AG09309 (cell line): ENCODE results near the gene CATSPER1.

Experiments used
- DNase-seq: peaks from one replicate; pipeline ENCODE4 v3.0.0-alpha.2; 2010; ENCODE audit warnings: low read depth
- H3K4me3 ChIP-seq: 2 replicates; pipeline ENCODE4 v1.5.1; 2011; ENCODE audit warnings: mild to moderate bottlenecking, low read depth, low read length, moderate library complexity; ENCODE audit not compliant: control insufficient read depth
- TF ChIP-seq, protein P1 (sequence below): IDR thresholded peaks from 2 replicates; pipeline ENCODE4 v1.5.1; 2011; ENCODE audit warnings: mild to moderate bottlenecking, low read depth, low read length, inconsistent platforms; ENCODE audit not compliant: insufficient read depth, control insufficient read depth; ENCODE audit errors: missing control alignments

Gene CATSPER1

DNA sequence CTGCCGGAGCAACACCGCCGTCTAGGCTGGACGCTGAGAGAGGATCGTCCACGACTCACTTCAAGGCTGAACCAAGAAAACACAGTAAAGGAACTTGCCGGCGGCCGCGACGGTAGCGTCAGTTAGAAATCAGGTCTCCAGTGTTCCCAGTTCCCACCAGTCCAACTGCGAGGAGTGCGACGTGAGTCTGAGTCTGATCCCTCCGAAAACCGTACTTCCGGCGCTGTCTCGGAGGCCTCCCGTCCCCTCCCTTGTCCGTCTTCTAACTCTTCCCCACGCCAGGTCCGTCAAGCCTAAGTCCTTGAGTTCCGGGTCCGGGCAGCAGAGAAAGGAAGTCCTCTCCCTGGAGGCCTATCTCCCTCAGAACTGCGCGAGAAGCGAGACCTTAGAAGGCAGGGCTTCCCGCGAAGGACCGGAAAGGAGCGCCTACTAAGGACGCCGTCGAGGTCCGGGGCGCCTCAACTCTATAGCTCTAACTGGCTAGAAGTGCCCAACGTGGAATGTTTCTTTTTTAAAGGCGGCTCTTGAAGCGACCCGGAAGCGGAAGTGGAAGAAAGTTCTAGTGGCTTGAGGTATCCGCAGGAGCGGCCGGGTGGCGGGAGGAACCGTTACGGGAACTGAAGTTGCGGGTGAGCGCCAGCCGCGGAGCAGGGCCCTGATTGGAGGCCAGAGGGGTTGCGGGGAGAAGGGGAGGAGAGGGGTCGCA lies 24.2 kb downstream of the CATSPER1 start, which contains the start of the genes BANF1 and EIF1AD:
BANF1 (plus strand) TSS at position 562 of the 706 bp plus-strand sequence. CDS start 748 bp downstream, outside the sequence.
EIF1AD (minus strand) TSS at position 216 of the 706 bp plus-strand sequence. CDS start 1,768 bp downstream, outside the sequence.
- peak; percentile 90 for DNase-seq
- TF ChIP-seq, protein P1, sequence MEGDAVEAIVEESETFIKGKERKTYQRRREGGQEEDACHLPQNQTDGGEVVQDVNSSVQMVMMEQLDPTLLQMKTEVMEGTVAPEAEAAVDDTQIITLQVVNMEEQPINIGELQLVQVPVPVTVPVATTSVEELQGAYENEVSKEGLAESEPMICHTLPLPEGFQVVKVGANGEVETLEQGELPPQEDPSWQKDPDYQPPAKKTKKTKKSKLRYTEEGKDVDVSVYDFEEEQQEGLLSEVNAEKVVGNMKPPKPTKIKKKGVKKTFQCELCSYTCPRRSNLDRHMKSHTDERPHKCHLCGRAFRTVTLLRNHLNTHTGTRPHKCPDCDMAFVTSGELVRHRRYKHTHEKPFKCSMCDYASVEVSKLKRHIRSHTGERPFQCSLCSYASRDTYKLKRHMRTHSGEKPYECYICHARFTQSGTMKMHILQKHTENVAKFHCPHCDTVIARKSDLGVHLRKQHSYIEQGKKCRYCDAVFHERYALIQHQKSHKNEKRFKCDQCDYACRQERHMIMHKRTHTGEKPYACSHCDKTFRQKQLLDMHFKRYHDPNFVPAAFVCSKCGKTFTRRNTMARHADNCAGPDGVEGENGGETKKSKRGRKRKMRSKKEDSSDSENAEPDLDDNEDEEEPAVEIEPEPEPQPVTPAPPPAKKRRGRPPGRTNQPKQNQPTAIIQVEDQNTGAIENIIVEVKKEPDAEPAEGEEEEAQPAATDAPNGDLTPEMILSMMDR, result no peak
- H3K4me3 ChIP-seq, result peak within 1 kb of the TSS; percentile 91

- TF ChIP-seq, protein P1, result no peak
- no peak overlapping the region for H3K4me3 ChIP-seq
- no peak for DNase-seq
Measured at GRCh38 chr11:65997286-65997685, 29.0 kb downstream of the CATSPER1 start.

DNA sequence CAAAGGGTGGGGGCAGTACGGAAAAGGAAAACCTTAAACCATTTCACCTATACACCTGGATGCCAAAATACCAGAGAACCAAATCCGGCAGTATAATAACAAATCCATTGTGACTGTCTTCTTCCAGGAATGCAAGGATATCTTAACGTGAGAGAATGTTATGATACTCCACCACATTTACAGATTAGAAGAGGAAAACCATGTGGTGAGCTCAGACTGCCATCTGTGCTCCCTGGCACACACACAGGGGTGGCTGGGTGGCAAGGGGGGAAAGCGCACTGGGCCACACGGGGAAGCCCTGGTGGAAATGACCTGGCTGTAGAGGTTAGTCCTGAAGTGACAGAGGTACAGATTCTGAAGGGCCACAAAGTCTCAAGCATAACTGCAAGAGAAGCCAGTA lies 34.2 kb downstream of the CATSPER1 start:
- TF ChIP-seq, protein P1, result no peak
- no peak for DNase-seq
- no peak overlapping the region for H3K4me3 ChIP-seq

DNA sequence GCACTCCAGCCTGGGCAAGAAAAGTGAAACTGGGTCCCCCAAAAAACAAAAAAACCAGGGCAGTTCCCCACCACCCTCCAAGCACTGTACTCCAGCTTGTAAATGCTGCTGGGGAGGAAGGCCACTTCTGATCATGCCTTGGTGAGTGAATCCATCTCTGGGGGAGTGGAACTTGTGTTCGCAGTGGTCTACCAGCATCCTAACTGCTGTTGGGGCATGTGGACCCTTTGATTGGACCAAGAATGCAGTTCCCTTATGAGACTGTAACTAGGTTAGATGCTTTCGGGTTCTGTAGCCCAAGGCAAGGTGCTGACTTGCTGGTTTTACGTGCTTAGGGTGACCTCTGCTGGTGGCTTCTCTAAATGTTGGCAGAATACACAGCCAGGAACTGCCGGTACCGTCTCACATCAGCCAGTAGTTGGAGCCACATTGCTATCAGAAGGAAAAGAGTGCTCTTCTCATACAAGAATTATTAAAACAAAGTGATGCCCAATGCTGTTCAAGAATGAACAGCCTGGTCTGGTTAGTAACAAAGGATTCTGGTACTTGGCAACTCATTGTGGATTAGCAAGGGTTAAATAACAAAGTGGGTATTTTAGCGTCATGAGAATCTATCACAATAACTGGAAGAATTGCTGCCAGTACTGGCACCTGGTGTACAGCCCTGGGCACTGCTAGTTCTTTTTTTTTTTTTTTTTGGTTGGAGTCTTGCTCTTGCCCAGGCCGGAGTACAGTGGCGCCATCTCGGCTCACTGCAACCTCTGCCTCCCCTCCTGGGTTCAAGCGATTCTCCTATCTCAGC lies 37.3 kb downstream of the CATSPER1 start:
- TF ChIP-seq, protein P1, result peak; percentile 92
- peak; percentile 84 for DNase-seq
- no peak overlapping the region for H3K4me3 ChIP-seq

GRCh38 chr11:65987336-65987735 lies 38.9 kb downstream of the CATSPER1 start:
- H3K4me3 ChIP-seq, result no peak overlapping the region
- TF ChIP-seq, protein P1, result no peak
- no peak for DNase-seq

DNA sequence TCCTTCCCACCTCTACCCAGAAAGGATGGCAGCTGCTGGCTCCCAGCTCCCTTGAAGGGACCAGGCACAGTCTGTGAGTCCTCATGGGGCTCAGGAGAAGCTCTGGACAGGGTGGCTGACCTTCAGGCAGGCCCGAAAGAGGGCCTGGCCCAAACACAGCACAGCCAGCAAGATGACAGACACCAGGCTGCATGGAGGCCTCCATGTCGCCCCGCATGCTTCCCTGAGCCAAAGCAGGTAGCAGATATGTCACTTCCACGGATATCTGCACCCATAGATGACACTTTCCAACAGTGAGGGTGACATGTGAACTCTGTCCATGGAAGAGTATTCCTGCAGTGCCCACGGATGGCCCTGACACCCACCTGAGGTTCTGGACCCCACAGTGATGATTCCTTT lies 42.7 kb downstream of the CATSPER1 start:
- TF ChIP-seq, protein P1, result no peak

More for the DNA sequence above, 42.7 kb downstream of the CATSPER1 start:
- no peak overlapping the region for H3K4me3 ChIP-seq
- DNase-seq, result no peak
